Mucosa of stomach (tissue), 1 donor: ENCODE measurements around the gene GNLY.
"Not testable (repeated sequence)": the region's sequence is repeated elsewhere in the genome, so short reads cannot be mapped to it uniquely, and the experiment has no call there.

Source experiments
- H3K27me3 ChIP-seq: one replicate; pipeline ENCODE4 v1.7.0; 2013; ENCODE audit warnings: mild to moderate bottlenecking, low read length; ENCODE audit not compliant: control insufficient read depth, insufficient read depth
- H3K36me3 ChIP-seq: one replicate; pipeline ENCODE4 v1.7.0; 2013; ENCODE audit warnings: low read length; ENCODE audit not compliant: control insufficient read depth, insufficient read depth
- H3K4me1 ChIP-seq: one replicate; pipeline ENCODE4 v1.7.0; 2013; ENCODE audit warnings: mild to moderate bottlenecking, low read length; ENCODE audit not compliant: control insufficient read depth, insufficient read depth
- H3K4me3 ChIP-seq: one replicate; pipeline ENCODE4 v1.7.0; 2013; ENCODE audit warnings: low read length
- H3K9ac ChIP-seq: one replicate; pipeline ENCODE4 v1.7.0; 2013; ENCODE audit warnings: mild to moderate bottlenecking, low read length, moderate library complexity
- H3K9me3 ChIP-seq: one replicate; pipeline ENCODE4 v1.7.0; 2013; ENCODE audit warnings: mild to moderate bottlenecking, low read length, moderate library complexity; ENCODE audit not compliant: control insufficient read depth
- donor health status: Pancreatic carcinoma.

GNLY gene

DNA sequence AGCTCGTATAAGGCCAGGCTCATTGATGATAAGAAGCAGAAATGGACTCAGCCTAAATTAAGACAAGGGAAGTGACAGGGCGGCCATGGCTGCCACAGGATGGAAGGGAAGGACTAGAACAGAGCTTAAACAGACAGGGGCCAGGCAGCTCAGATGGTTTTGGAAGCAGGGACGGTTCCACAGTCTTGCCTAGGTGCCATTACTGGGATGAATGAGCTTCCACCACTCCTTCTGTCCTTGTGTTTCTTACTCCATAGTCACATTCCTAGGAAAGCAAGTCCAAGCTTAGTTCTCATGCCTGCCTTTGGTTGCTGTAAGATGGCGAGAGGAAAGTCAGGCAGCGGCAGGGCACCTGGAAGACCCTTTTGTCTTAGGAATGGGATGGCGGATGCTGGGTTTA is 11.9 kb downstream of the GNLY start:
- no peaks in the 10 kb centered on the region for H3K27me3 ChIP-seq
- H3K4me3 ChIP-seq: no peak overlapping the region
- H3K4me1 ChIP-seq: peaks cover 18% of the 10 kb centered on the region
- no peaks in the 10 kb centered on the region for H3K36me3 ChIP-seq
- H3K9ac ChIP-seq: no peak overlapping the region
- no peaks in the 10 kb centered on the region for H3K9me3 ChIP-seq

DNA sequence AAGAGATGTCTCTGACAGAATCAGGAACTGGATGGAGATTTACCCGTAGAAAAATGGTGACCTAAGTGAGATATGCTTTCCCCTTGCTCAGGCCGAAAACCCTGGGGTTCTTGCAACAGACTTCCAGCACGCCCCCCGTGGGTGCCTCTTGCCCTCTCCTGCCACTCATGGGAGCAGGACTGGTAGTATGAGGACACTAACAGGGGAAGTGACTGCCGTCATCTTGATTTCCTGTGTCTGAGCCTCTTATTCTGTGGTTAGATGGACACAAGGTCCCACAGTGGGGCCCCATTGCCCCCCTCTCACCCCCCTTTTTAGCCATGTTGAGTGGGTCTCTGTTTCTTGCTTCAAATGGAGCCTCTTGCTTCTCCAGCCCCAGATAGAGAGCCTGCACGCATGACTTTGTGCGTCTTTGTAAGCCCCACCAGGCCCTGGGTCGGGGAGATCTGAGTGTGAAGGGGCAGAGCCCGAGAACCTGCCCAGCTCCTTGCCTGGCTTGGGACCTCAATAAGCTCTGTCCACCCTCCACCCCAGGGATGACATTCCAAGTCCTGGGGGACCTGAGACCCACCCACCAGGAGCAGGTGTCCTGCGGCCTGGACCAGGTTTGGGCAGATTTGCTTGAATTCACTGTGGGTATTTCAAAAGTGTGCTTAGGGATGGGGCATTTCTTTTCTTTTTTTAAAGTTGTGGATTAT is 12.6 kb downstream of the GNLY start:
- H3K9me3 ChIP-seq: no peaks in the 10 kb centered on the region
- H3K36me3 ChIP-seq: no peaks in the 10 kb centered on the region
- H3K27me3 ChIP-seq: no peaks in the 10 kb centered on the region
- no peak overlapping the region for H3K9ac ChIP-seq
- H3K4me1 ChIP-seq: peaks cover 25% of the 10 kb centered on the region
- H3K4me3 ChIP-seq: no peak overlapping the region

DNA sequence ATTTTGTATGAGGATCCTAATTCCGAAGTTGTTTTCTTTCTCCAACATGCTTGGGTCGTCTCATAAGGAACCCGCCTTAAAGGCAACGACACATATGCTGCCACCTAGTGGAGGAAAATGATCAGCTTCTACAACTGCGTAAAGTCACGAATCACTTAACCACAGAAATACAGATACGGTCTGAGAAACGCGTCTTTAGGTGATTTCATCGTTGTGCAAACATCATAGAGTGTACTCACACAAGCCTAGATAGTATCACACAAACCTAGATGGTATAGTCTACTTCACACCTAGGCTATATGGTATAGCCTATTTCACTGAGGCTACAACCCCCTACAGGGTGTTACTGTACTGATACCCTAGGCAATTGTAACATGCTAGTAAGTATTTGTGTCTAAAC is 13.1 kb downstream of the GNLY start:
- H3K9ac ChIP-seq: no peak overlapping the region
- no peak overlapping the region for H3K4me3 ChIP-seq
- no peaks in the 10 kb centered on the region for H3K9me3 ChIP-seq
- no peaks in the 10 kb centered on the region for H3K27me3 ChIP-seq
- H3K4me1 ChIP-seq: peaks cover 30% of the 10 kb centered on the region
- no peaks in the 10 kb centered on the region for H3K36me3 ChIP-seq

DNA sequence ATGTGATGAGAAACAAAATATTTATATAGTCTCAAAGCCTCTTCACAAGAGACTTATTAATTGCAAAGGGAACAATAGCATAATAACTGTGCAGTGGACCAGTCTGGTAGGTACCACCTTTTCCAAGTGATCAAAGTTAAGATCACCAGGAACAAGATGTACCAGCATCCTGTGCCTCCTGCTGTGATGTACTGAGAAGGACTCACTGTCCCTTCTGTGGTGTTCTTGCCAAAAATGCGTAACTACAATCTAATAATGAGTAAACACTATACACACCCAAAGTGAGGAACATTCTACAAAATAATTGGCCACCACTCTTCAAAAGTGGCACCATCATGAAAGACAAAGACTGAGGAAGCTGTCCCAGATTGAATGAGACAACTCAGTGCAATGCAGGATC is 14.5 kb downstream of the GNLY start:
- no peak overlapping the region for H3K9ac ChIP-seq
- no peaks in the 10 kb centered on the region for H3K9me3 ChIP-seq
- H3K27me3 ChIP-seq: no peaks in the 10 kb centered on the region
- H3K36me3 ChIP-seq: no peaks in the 10 kb centered on the region
- H3K4me3 ChIP-seq: no peak overlapping the region
- H3K4me1 ChIP-seq: peaks cover 41% of the 10 kb centered on the region

DNA sequence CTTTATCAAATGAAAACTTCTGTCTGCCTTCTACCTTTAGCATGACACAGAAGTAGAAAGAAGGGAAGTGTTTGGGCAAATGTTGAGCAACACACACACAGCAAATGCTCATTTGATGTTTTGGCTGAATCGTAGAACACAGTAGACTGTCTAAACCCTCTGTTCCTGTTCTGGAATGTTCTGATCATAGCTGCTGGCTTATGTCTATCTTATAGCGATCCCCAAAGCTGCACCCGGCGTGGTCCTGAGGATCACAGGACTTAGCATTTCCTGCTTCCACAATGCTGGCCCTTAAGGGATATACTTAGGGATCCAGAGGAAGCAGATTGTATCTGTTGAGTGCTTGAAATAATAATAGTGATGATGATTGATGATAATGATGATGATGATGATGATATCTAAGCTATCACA is 15.2 kb downstream of the GNLY start:
- Histone ChIP-seq H3K4me3 (no peak overlapping the region), H3K9me3 (no peaks in the 10 kb centered on the region), H3K9ac (no peak overlapping the region), H3K4me1 (peaks cover 48% of the 10 kb centered on the region), H3K27me3 (no peaks in the 10 kb centered on the region), H3K36me3 (no peaks in the 10 kb centered on the region)

DNA sequence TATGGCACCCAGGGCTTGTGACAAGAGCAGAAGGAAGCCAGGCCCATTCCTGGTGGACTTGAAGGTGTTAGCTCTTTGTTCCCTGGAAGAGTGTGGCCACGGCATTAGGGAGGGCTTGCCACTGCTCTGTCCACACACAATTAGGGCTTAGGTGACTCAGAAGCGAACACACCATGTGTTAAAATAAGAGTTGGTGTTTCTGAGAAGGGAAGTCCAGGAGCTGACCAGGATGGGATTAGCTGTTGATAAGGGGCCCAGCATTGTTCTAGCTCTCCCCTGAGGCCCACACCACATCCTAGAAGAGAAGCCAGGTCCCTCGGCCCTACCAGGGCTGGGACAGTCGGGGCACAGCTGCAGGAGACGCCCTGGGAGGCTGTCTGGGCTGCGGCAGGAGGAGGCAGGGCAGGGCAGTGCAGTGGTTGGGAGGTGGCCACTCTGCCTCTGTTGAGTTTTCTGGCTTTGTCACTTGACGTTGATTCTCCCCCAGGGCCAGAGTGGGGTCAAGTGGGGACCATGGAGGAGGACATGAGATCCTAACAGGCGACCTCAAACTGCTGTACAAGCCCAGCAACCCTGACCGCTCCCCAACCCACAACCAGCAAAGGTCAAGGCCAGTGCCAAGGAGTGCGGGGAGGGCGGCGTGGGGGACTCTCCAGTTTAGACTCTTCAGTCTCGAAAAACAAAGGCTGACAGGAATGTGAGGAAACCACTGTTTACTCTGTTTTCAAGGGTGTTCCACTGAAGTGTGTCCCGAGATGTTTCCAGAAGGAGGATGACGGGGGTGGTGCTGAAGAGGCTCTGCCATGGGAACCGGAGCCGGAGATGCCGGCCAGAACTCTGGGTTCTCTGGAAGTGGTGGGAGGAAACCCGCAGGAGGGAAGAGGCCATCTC is 16.8 kb downstream of the GNLY start:
- peaks cover 42% of the 10 kb centered on the region for H3K4me1 ChIP-seq

DNA sequence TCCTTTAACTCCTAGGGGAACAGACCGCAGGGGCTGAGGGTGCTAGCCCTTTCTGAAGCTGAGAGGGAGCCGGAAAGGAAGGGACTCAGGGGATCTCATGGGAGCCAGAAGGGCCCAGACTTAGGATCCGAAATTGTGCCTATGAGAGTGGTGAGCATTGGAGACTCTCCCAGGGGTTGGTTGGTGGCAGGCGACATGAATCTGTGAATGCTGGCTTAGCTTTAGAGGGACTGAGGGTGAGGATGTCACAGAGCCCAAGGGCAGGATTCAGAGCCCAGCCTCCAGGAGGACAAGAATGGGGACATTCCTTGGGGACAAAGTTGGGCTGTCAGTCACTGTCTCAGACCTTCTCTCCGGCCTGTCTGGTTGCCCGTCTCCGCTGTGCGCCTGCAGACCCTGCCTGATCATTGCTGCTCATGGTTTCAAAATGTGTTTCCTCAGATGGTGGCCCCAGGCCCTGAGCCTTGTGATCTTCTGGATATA is 17.5 kb downstream of the GNLY start:
- Histone ChIP-seq H3K36me3 (no peaks in the 10 kb centered on the region), H3K9ac (no peak overlapping the region), H3K9me3 (no peaks in the 10 kb centered on the region), H3K27me3 (no peaks in the 10 kb centered on the region), H3K4me3 (no peak overlapping the region), H3K4me1 (peaks cover 42% of the 10 kb centered on the region)

More for the DNA sequence above, 16.8 kb downstream of the GNLY start:
- Histone ChIP-seq H3K9ac (peak overlapping the region; percentile 17), H3K9me3 (no peaks in the 10 kb centered on the region), H3K27me3 (no peaks in the 10 kb centered on the region), H3K36me3 (no peaks in the 10 kb centered on the region), H3K4me3 (no peak overlapping the region)

DNA sequence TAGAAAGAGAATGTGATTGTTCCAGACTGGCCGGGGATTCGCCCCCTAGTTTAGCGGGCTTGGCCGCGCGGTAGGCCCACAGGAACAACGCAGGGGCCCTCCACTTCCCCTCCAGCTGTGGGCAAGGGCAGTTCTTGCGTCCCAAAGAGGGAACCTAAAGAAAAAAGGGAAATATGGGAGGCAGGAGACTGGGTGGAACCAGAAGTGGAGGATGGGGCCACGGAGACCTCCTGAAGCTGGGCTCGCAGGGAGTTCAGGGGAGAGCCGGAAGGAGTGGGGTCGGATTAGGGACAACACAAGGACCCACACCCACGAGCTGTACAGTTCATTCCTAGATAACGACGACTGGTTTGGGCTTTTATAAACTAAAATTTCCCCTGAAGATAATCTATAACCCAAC is 18.2 kb downstream of the GNLY start:
- no peaks in the 10 kb centered on the region for H3K9me3 ChIP-seq
- H3K27me3 ChIP-seq: no peaks in the 10 kb centered on the region
- H3K36me3 ChIP-seq: no peaks in the 10 kb centered on the region
- no peak overlapping the region for H3K4me3 ChIP-seq
- no peak overlapping the region for H3K9ac ChIP-seq
- H3K4me1 ChIP-seq: peaks cover 42% of the 10 kb centered on the region

DNA sequence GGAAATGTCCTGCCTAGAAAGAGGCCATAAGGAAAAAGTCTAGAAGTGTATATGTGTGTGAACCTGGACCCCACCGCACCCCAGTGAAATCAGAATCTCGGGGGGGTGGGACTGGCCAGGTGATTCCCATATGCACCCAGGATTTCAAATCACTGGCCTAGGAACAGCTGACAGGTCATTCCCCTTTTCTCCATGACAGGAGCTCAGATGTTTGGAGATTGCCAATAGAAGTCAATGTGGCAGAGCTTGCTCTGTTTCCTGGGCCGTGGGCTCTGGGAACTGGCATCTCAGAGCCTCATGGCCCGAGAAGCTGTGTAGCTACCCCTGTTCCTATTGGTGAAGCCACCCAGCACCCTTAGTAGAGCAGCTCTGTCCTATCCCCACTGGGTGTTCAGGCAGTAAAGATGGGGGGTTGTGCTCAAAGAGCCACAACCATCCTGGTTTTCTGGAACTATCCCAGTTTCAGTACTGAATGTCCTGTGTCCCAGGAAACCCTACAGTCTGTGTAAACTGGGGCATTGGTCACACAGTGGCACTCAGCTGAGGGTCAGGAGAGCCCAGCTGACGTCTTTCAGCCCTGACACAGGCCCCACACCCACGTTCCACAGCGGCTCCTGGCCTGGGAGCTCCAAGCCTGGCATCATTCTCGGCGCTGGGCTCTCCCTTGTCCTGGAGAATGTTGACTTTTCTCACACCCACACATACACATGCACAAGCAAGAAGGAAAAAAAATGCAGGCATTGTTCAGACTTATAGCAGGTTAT is 18.9 kb downstream of the GNLY start:
- no peaks in the 10 kb centered on the region for H3K36me3 ChIP-seq
- no peaks in the 10 kb centered on the region for H3K27me3 ChIP-seq
- H3K9ac ChIP-seq: no peak overlapping the region
- H3K4me1 ChIP-seq: peaks cover 49% of the 10 kb centered on the region
- H3K9me3 ChIP-seq: no peaks in the 10 kb centered on the region
- no peak overlapping the region for H3K4me3 ChIP-seq

DNA sequence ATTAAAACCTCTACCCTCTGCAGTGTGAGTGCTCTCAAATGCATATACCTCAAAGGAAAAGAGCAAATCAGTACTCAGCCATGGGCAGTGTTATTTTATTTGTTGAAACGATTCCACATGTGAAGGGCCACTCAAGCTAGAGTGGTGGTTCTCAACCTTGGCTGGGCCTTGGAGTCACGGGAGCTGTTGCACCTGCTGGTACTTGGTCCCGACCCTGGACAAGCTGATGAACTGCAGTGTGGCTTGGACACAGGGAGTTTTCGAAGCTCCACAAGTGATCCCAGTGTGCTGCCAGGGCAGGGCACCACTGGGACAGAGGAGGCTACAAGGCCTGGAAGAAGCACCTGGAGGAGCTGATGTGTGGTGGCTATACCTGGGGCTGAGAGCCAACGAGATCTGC is 19.7 kb downstream of the GNLY start:
- Histone ChIP-seq H3K27me3 (no peaks in the 10 kb centered on the region), H3K36me3 (no peaks in the 10 kb centered on the region), H3K9ac (peak overlapping the region; percentile 3), H3K4me3 (no peak overlapping the region), H3K9me3 (no peaks in the 10 kb centered on the region), H3K4me1 (peaks cover 56% of the 10 kb centered on the region)

DNA sequence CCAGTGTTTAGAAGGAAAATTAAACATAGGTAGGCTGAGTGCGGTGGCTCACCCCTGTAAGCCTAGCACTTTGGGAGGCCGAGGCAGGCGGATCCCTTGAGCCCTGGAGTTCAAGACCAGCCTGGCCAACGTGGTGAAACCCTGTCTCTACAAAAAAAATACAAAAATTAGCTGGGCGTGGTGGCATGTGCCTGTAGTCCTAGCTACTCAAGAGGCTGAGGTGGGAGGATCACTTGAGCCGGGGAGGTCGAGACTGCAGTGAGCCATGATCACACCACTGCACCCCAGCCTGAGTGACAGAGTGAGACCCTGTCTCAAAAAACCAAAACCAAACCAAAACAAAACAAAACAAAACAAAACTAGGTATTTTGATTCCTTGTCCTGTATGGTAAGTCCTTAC is 20.3 kb downstream of the GNLY start:
- H3K9me3 ChIP-seq, H3K36me3 ChIP-seq, H3K27me3 ChIP-seq, H3K4me3 ChIP-seq: not testable (repeated sequence)
- Histone ChIP-seq H3K4me1 (peaks cover 61% of the 10 kb centered on the region), H3K9ac (peak overlapping the region; percentile 3)

DNA sequence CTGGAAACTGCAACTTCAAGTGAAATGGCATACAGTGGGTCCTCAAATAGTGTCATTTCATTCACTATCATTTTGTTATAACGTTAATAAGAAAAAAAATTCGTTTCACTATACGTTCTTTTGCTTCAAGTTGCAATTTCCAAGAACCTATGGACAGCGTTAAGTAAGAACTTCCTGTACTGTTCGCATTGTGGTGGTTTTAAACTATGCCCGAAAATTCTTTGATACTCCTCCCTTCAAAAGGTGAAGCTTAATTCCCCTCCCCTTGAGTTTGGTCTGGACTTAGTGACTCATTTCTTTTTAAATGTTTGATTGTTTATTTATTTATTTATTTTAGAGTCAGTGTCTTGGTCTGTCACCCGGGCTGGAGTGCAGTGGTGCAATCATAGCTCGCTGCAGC is 20.7 kb downstream of the GNLY start:
- H3K9ac ChIP-seq: no peak overlapping the region
- no peaks in the 10 kb centered on the region for H3K27me3 ChIP-seq
- no peaks in the 10 kb centered on the region for H3K9me3 ChIP-seq
- H3K4me1 ChIP-seq: peaks cover 65% of the 10 kb centered on the region
- H3K36me3 ChIP-seq: no peaks in the 10 kb centered on the region
- H3K4me3 ChIP-seq: no peak overlapping the region
